ENCODE data around the gene NODAL. TPM values are rescaled to one million over a fixed set of nuclear protein-coding genes. Genes with fewer than 3 reads are reported as not detected.

NODAL gene
- polyA plus RNA-seq, 2 donors = 0.04 to 0.20 TPM

- Histone ChIP-seq H3K27ac (ENCODE audit: low read depth in 2 of 2, low read length in 1 of 2) (no peak overlapping the region), H3K36me3 (ENCODE audit: control insufficient read depth in 2 of 2, insufficient read depth in 2 of 2, low read length in 1 of 2) (no peaks in the 10 kb centered on the region), H3K4me3 (ENCODE audit: low read depth in 1 of 2, low read length in 2 of 2) (no peak overlapping the region), H3K4me1 (ENCODE audit: control insufficient read depth in 2 of 2, insufficient read depth in 2 of 2, low read length in 1 of 2) (peaks cover 0 to under 1% of the 10 kb centered on the region in 2 donors), H3K9me3 (ENCODE audit: control insufficient read depth in 2 of 2, insufficient read depth in 1 of 2, low read depth in 1 of 2, low read length in 1 of 2) (no peaks in the 10 kb centered on the region), H3K27me3 (ENCODE audit: control insufficient read depth in 1 of 2, insufficient read depth in 2 of 2, low read length in 2 of 2) (no peaks in the 10 kb centered on the region)
- 92 to 93% methylated on average over 19 of the region's 19 CpGs for WGBS, 2 donors
Measured at GRCh38 chr10:70435241-70436085, 6.0 kb downstream of the NODAL start.

GRCh38 chr10:70433581-70434280 is 7.8 kb downstream of the NODAL start:
- Histone ChIP-seq H3K9me3 (ENCODE audit: control insufficient read depth in 2 of 2, insufficient read depth in 1 of 2, low read depth in 1 of 2, low read length in 1 of 2) (no peaks in the 10 kb centered on the region), H3K4me3 (ENCODE audit: low read depth in 1 of 2, low read length in 2 of 2) (no peak overlapping the region), H3K27ac (ENCODE audit: low read depth in 2 of 2, low read length in 1 of 2) (no peak overlapping the region), H3K4me1 (ENCODE audit: control insufficient read depth in 2 of 2, insufficient read depth in 2 of 2, low read length in 1 of 2) (no peaks in the 10 kb centered on the region), H3K36me3 (ENCODE audit: control insufficient read depth in 2 of 2, insufficient read depth in 2 of 2, low read length in 1 of 2) (peaks cover 0 to 3% of the 10 kb centered on the region in 2 donors), H3K27me3 (ENCODE audit: control insufficient read depth in 1 of 2, insufficient read depth in 2 of 2, low read length in 2 of 2) (no peaks in the 10 kb centered on the region)
- 84 to 86% methylated on average over 9 of the region's 9 CpGs for WGBS, 2 donors

GRCh38 chr10:70432561-70433263 is 8.8 kb downstream of the NODAL start:
- peaks cover 2 to 9% of the 10 kb centered on the region in 2 donors for H3K36me3 ChIP-seq (ENCODE audit: control insufficient read depth in 2 of 2, insufficient read depth in 2 of 2, low read length in 1 of 2)
- H3K4me1 ChIP-seq (ENCODE audit: control insufficient read depth in 2 of 2, insufficient read depth in 2 of 2, low read length in 1 of 2) = no peaks in the 10 kb centered on the region
- no peaks in the 10 kb centered on the region for H3K27me3 ChIP-seq (ENCODE audit: control insufficient read depth in 1 of 2, insufficient read depth in 2 of 2, low read length in 2 of 2)
- 62 to 71% methylated on average over 6 of the region's 6 CpGs for WGBS, 2 donors
- H3K27ac ChIP-seq (ENCODE audit: low read depth in 2 of 2, low read length in 1 of 2) = no peak overlapping the region
- no peaks in the 10 kb centered on the region for H3K9me3 ChIP-seq (ENCODE audit: control insufficient read depth in 2 of 2, insufficient read depth in 1 of 2, low read depth in 1 of 2, low read length in 1 of 2)
- no peak overlapping the region for H3K4me3 ChIP-seq (ENCODE audit: low read depth in 1 of 2, low read length in 2 of 2)

GRCh38 chr10:70432101-70432500 is 9.4 kb downstream of the NODAL start:
- no peak overlapping the region for H3K27ac ChIP-seq (ENCODE audit: low read depth in 2 of 2, low read length in 1 of 2)
- H3K9me3 ChIP-seq (ENCODE audit: control insufficient read depth in 2 of 2, insufficient read depth in 1 of 2, low read depth in 1 of 2, low read length in 1 of 2) = no peaks in the 10 kb centered on the region
- H3K4me3 ChIP-seq (ENCODE audit: low read depth in 1 of 2, low read length in 2 of 2) = no peak overlapping the region
- no peaks in the 10 kb centered on the region for H3K4me1 ChIP-seq (ENCODE audit: control insufficient read depth in 2 of 2, insufficient read depth in 2 of 2, low read length in 1 of 2)
- 54 to 68% methylated on average over 4 of the region's 4 CpGs for WGBS, 2 donors
- H3K27me3 ChIP-seq (ENCODE audit: control insufficient read depth in 1 of 2, insufficient read depth in 2 of 2, low read length in 2 of 2) = no peaks in the 10 kb centered on the region
- peaks cover 2 to 9% of the 10 kb centered on the region in 2 donors for H3K36me3 ChIP-seq (ENCODE audit: control insufficient read depth in 2 of 2, insufficient read depth in 2 of 2, low read length in 1 of 2)

- H3K9me3 ChIP-seq (ENCODE audit: control insufficient read depth in 2 of 2, insufficient read depth in 1 of 2, low read depth in 1 of 2, low read length in 1 of 2) = no peaks in the 10 kb centered on the region
- WGBS, 2 donors = 39 to 52% methylated on average over 6 of the region's 6 CpGs
- H3K27ac ChIP-seq (ENCODE audit: low read depth in 2 of 2, low read length in 1 of 2) = peak overlapping the region; percentile 68 to 73
- H3K4me3 ChIP-seq (ENCODE audit: low read depth in 1 of 2, low read length in 2 of 2) = no peak overlapping the region
- H3K27me3 ChIP-seq (ENCODE audit: control insufficient read depth in 1 of 2, insufficient read depth in 2 of 2, low read length in 2 of 2) = no peaks in the 10 kb centered on the region
- H3K36me3 ChIP-seq (ENCODE audit: control insufficient read depth in 2 of 2, insufficient read depth in 2 of 2, low read length in 1 of 2) = peaks cover 2 to 9% of the 10 kb centered on the region in 2 donors
- no peaks in the 10 kb centered on the region for H3K4me1 ChIP-seq (ENCODE audit: control insufficient read depth in 2 of 2, insufficient read depth in 2 of 2, low read length in 1 of 2)
Measured at GRCh38 chr10:70430493-70431445, 10.7 kb downstream of the NODAL start.

GRCh38 chr10:70426823-70427222 is 14.7 kb downstream of the NODAL start:
- Histone ChIP-seq H3K36me3 (ENCODE audit: control insufficient read depth in 2 of 2, insufficient read depth in 2 of 2, low read length in 1 of 2) (peaks cover 15 to 25% of the 10 kb centered on the region in 2 donors), H3K4me1 (ENCODE audit: control insufficient read depth in 2 of 2, insufficient read depth in 2 of 2, low read length in 1 of 2) (no peaks in the 10 kb centered on the region), H3K27ac (ENCODE audit: low read depth in 2 of 2, low read length in 1 of 2) (no peak overlapping the region), H3K27me3 (ENCODE audit: control insufficient read depth in 1 of 2, insufficient read depth in 2 of 2, low read length in 2 of 2) (no peaks in the 10 kb centered on the region), H3K4me3 (ENCODE audit: low read depth in 1 of 2, low read length in 2 of 2) (no peak overlapping the region), H3K9me3 (ENCODE audit: control insufficient read depth in 2 of 2, insufficient read depth in 1 of 2, low read depth in 1 of 2, low read length in 1 of 2) (no peaks in the 10 kb centered on the region)
- WGBS, 2 donors = 82 to 87% methylated on average over 3 of the region's 3 CpGs

- Histone ChIP-seq H3K4me3 (ENCODE audit: low read depth in 1 of 2, low read length in 2 of 2) (no peak overlapping the region), H3K36me3 (ENCODE audit: control insufficient read depth in 2 of 2, insufficient read depth in 2 of 2, low read length in 1 of 2) (peaks cover 18 to 33% of the 10 kb centered on the region in 2 donors), H3K27ac (ENCODE audit: low read depth in 2 of 2, low read length in 1 of 2) (no peak overlapping the region), H3K27me3 (ENCODE audit: control insufficient read depth in 1 of 2, insufficient read depth in 2 of 2, low read length in 2 of 2) (no peaks in the 10 kb centered on the region), H3K9me3 (ENCODE audit: control insufficient read depth in 2 of 2, insufficient read depth in 1 of 2, low read depth in 1 of 2, low read length in 1 of 2) (no peaks in the 10 kb centered on the region), H3K4me1 (ENCODE audit: control insufficient read depth in 2 of 2, insufficient read depth in 2 of 2, low read length in 1 of 2) (no peaks in the 10 kb centered on the region)
- WGBS, 2 donors = 83 to 86% methylated on average over 3 of the region's 3 CpGs
Measured at GRCh38 chr10:70425096-70425495, 16.4 kb downstream of the NODAL start.

GRCh38 chr10:70424320-70424719 is 17.2 kb downstream of the NODAL start:
- no peaks in the 10 kb centered on the region for H3K4me1 ChIP-seq (ENCODE audit: control insufficient read depth in 2 of 2, insufficient read depth in 2 of 2, low read length in 1 of 2)
- 90 to 95% methylated on average over 3 of the region's 3 CpGs for WGBS, 2 donors
- H3K4me3 ChIP-seq (ENCODE audit: low read depth in 1 of 2, low read length in 2 of 2) = no peak overlapping the region
- peaks cover 18 to 33% of the 10 kb centered on the region in 2 donors for H3K36me3 ChIP-seq (ENCODE audit: control insufficient read depth in 2 of 2, insufficient read depth in 2 of 2, low read length in 1 of 2)
- H3K27me3 ChIP-seq (ENCODE audit: control insufficient read depth in 1 of 2, insufficient read depth in 2 of 2, low read length in 2 of 2) = no peaks in the 10 kb centered on the region
- H3K27ac ChIP-seq (ENCODE audit: low read depth in 2 of 2, low read length in 1 of 2) = no peak overlapping the region
- H3K9me3 ChIP-seq (ENCODE audit: control insufficient read depth in 2 of 2, insufficient read depth in 1 of 2, low read depth in 1 of 2, low read length in 1 of 2) = no peaks in the 10 kb centered on the region

- peaks cover 9 to 15% of the 10 kb centered on the region in 2 donors for H3K36me3 ChIP-seq (ENCODE audit: control insufficient read depth in 2 of 2, insufficient read depth in 2 of 2, low read length in 1 of 2)
- H3K27ac ChIP-seq (ENCODE audit: low read depth in 2 of 2, low read length in 1 of 2) = no peak overlapping the region
- H3K4me1 ChIP-seq (ENCODE audit: control insufficient read depth in 2 of 2, insufficient read depth in 2 of 2, low read length in 1 of 2) = peaks cover 0 to 2% of the 10 kb centered on the region in 2 donors
- no peak overlapping the region for H3K4me3 ChIP-seq (ENCODE audit: low read depth in 1 of 2, low read length in 2 of 2)
- H3K9me3 ChIP-seq (ENCODE audit: control insufficient read depth in 2 of 2, insufficient read depth in 1 of 2, low read depth in 1 of 2, low read length in 1 of 2) = no peaks in the 10 kb centered on the region
- WGBS, 2 donors = 87 to 89% methylated on average over 3 of the region's 3 CpGs
- H3K27me3 ChIP-seq (ENCODE audit: control insufficient read depth in 1 of 2, insufficient read depth in 2 of 2, low read length in 2 of 2) = no peaks in the 10 kb centered on the region
Measured at GRCh38 chr10:70418713-70419112, 22.8 kb downstream of the NODAL start.

Measured in esophagus (tissue), 2 donors.